Common myeloid progenitor, CD34-positive (primary cell): ENCODE measurements around the gene PAGR1.
A peak's percentile ranks its signal among the peaks of the same experiment; 100 is the strongest.

ENCODE experiments used
- CTCF ChIA-PET: fragments of 350-600 bp; sonication (Branson Sonifier 250); formaldehyde crosslinking; loops from one replicate; lab custom pipeline; 2021; ENCODE audit warnings: antibody characterized with exemption; lab: Charles Lee
- POLR2A ChIA-PET: fragments of 350-600 bp; sonication (Branson Sonifier 250); formaldehyde crosslinking; loops from one replicate; lab custom pipeline; 2021; ENCODE audit warnings: antibody characterized with exemption; lab: Charles Lee
- DNase-seq, 3 donors: peaks; one replicate each; pipeline versions ENCODE4 v3.0.0 to v3.0.0-alpha.2; 2013
- H3K27ac ChIP-seq, 2 experiments: 1 replicate in 1 of 2; 2 replicates in 1 of 2; pipeline ENCODE4 v1.7.0; 2013; ENCODE audit warnings: inconsistent platforms in 2 of 2, low read length in 2 of 2, mild to moderate bottlenecking in 2 of 2, low read depth in 1 of 2, moderate library complexity in 1 of 2; ENCODE audit not compliant: severe bottlenecking in 2 of 2, insufficient read depth in 1 of 2, poor library complexity in 1 of 2
- H3K27me3 ChIP-seq, 5 experiments: replicated peaks in 2 of 5; 1 replicate in 3 of 5; 2 replicates in 2 of 5; pipeline versions ENCODE4 v1.6.1 to v1.7.0; 2013; ENCODE audit warnings: low read length in 4 of 5, mild to moderate bottlenecking in 2 of 5, moderate library complexity in 2 of 5, inconsistent platforms in 1 of 5; ENCODE audit not compliant: insufficient read depth in 5 of 5, control insufficient read depth in 4 of 5
- H3K36me3 ChIP-seq, 4 experiments: 1 replicate in 2 of 4; 2 replicates in 2 of 4; pipeline versions ENCODE4 v1.6.1 to v1.7.0; 2013; ENCODE audit warnings: low read length in 3 of 4, control low read depth in 1 of 4, mild to moderate bottlenecking in 1 of 4; ENCODE audit not compliant: control insufficient read depth in 4 of 4, insufficient read depth in 4 of 4
- H3K4me1 ChIP-seq, 4 experiments: 1 replicate in 3 of 4; 2 replicates in 1 of 4; pipeline versions ENCODE4 v1.6.1 to v1.7.1; 2013; ENCODE audit warnings: low read length in 3 of 4, mild to moderate bottlenecking in 3 of 4, control low read depth in 1 of 4, inconsistent platforms in 1 of 4, moderate library complexity in 1 of 4; ENCODE audit not compliant: control insufficient read depth in 4 of 4, insufficient read depth in 4 of 4; ENCODE audit errors: control extremely low read depth in 1 of 4
- H3K4me3 ChIP-seq, 7 experiments: 1 replicate in 4 of 7; 2 replicates in 3 of 7; pipeline versions ENCODE4 v1.5.1 to v1.7.0; 2013; ENCODE audit warnings: mild to moderate bottlenecking in 7 of 7, low read length in 6 of 7, moderate library complexity in 6 of 7, inconsistent platforms in 2 of 7, low read depth in 2 of 7, control low read depth in 1 of 7; ENCODE audit not compliant: insufficient read depth in 4 of 7, control insufficient read depth in 1 of 7; ENCODE audit errors: extremely low read depth in 1 of 7
- H3K9me3 ChIP-seq, 5 experiments: 1 replicate in 4 of 5; 2 replicates in 1 of 5; pipeline versions ENCODE4 v1.6.1 to v1.7.1; 2013; ENCODE audit warnings: low read length in 4 of 5, mild to moderate bottlenecking in 2 of 5, inconsistent platforms in 1 of 5, low read depth in 1 of 5, moderate library complexity in 1 of 5; ENCODE audit not compliant: control insufficient read depth in 4 of 5, insufficient read depth in 2 of 5; ENCODE audit errors: control extremely low read depth in 1 of 5
- WGBS: methylation state at CpG from one replicate; pipeline ENCODE4 v1.1.5; 2013; ENCODE audit not compliant: insufficient coverage; 5-methylcytosine and 5-hydroxymethylcytosine counted together

Gene PAGR1

GRCh38 chr16:29854520-29855100 lies 38.7 kb downstream of the PAGR1 start:
- H3K27ac ChIP-seq = no peak overlapping the region
- no peak for DNase-seq
- peaks cover 3 to 15% (median 9%) of the 10 kb centered on the region in 4 experiments for H3K36me3 ChIP-seq
- H3K4me3 ChIP-seq = no peak overlapping the region
- whole genome bisulfite sequencing = 100% methylated on average over 4 of the region's 5 CpGs
- ChIA-PET POLR2A (no interaction called here), CTCF (interaction anchor here (1.2 kb wide), 1 partner anchor 35 kb away, joined by 3 read pairs; the partner anchor contains the start of gene MVP)
- no peaks in the 10 kb centered on the region for H3K9me3 ChIP-seq
- H3K4me1 ChIP-seq = no peaks in the 10 kb centered on the region
- no peaks in the 10 kb centered on the region for H3K27me3 ChIP-seq

- Histone ChIP-seq H3K36me3 (peaks cover 10 to 32% (median 21%) of the 10 kb centered on the region in 4 experiments), H3K27ac (no peak overlapping the region), H3K4me1 (peaks cover 0 to 9% (median 6%) of the 10 kb centered on the region in 4 experiments), H3K9me3 (no peaks in the 10 kb centered on the region), H3K4me3 (no peak overlapping the region), H3K27me3 (no peaks in the 10 kb centered on the region)
- POLR2A ChIA-PET = interaction anchor here (0.7 kb wide), 1 partner anchor 30 kb away, joined by 3 read pairs; no protein-coding TSS in a partner anchor
- CTCF ChIA-PET = interaction anchor here (0.6 to 1.3 kb wide), 5 partner anchors 9 to 181 kb away, joined by 3 to 4 read pairs (median 3); no protein-coding TSS in a partner anchor
- DNase-seq = no peak
- 98% methylated on average over 5 of the region's 7 CpGs for WGBS
Observed at GRCh38 chr16:29857133-29857760, 41.3 kb downstream of the PAGR1 start.

- Histone ChIP-seq H3K27ac (no peak overlapping the region), H3K4me1 (peaks cover 0 to 13% (median 11%) of the 10 kb centered on the region in 4 experiments), H3K9me3 (no peaks in the 10 kb centered on the region), H3K27me3 (no peaks in the 10 kb centered on the region), H3K4me3 (no peak overlapping the region), H3K36me3 (peaks cover 10 to 32% (median 21%) of the 10 kb centered on the region in 4 experiments)
- DNase-seq = no peak
- 94% methylated on average over 5 of the region's 10 CpGs for WGBS
- ChIA-PET CTCF (interaction anchor here (2.1 kb wide), 1 partner anchor 10 kb away, joined by 14 read pairs; no protein-coding TSS in a partner anchor), POLR2A (interaction anchor here (0.7 kb wide), 1 partner anchor 31 kb away, joined by 3 read pairs; no protein-coding TSS in a partner anchor)
Observed at GRCh38 chr16:29858149-29858849, 42.3 kb downstream of the PAGR1 start.

- peaks cover 10 to 32% (median 21%) of the 10 kb centered on the region in 4 experiments for H3K36me3 ChIP-seq
- ChIA-PET CTCF (interaction anchor here (2.1 kb wide), 1 partner anchor 11 kb away, joined by 14 read pairs; no protein-coding TSS in a partner anchor), POLR2A (no interaction called here)
- H3K4me3 ChIP-seq = no peak overlapping the region
- no peak overlapping the region for H3K27ac ChIP-seq
- peaks cover 0 to 17% (median 13%) of the 10 kb centered on the region in 4 experiments for H3K4me1 ChIP-seq
- no peaks in the 10 kb centered on the region for H3K9me3 ChIP-seq
- H3K27me3 ChIP-seq = no peaks in the 10 kb centered on the region
- WGBS = 98% methylated on average over 16 of the region's 19 CpGs
- DNase-seq = no peak
Observed at GRCh38 chr16:29858974-29859373, 43.0 kb downstream of the PAGR1 start.

- DNase-seq = no peak
- Histone ChIP-seq H3K36me3 (peaks cover 10 to 32% (median 21%) of the 10 kb centered on the region in 4 experiments), H3K4me3 (no peak overlapping the region), H3K27ac (no peak overlapping the region), H3K9me3 (no peaks in the 10 kb centered on the region), H3K27me3 (no peaks in the 10 kb centered on the region), H3K4me1 (peaks cover 0 to 17% (median 13%) of the 10 kb centered on the region in 4 experiments)
- CTCF ChIA-PET = interaction anchor here (0.6 to 2.1 kb wide), 4 partner anchors 11 to 17 kb away, joined by 4 to 14 read pairs (median 4); no protein-coding TSS in a partner anchor
- 91% methylated on average over 6 of the region's 9 CpGs for WGBS
- POLR2A ChIA-PET = no interaction called here
Observed at GRCh38 chr16:29860218-29860617, 44.3 kb downstream of the PAGR1 start.

- H3K4me1 ChIP-seq = peaks cover 0 to 17% (median 13%) of the 10 kb centered on the region in 4 experiments
- peaks cover 0 to 1% (median 0%) of the 10 kb centered on the region in 5 experiments for H3K27me3 ChIP-seq
- peaks cover 10 to 32% (median 21%) of the 10 kb centered on the region in 4 experiments for H3K36me3 ChIP-seq
- DNase-seq = peak in 2 of 3 donors; percentile 10 to 12
- POLR2A ChIA-PET = no interaction called here
- peak overlapping the region in 1 of 2 experiments; percentile 100 for H3K27ac ChIP-seq
- H3K4me3 ChIP-seq = peak overlapping the region; percentile 80 to 96 (median 87)
- no peaks in the 10 kb centered on the region for H3K9me3 ChIP-seq
- 0% methylated on average over 26 of the region's 27 CpGs for WGBS
- CTCF ChIA-PET = interaction anchor here (1.0 to 2.1 kb wide), 2 partner anchors 15 to 74 kb away, joined by 3 to 5 read pairs; no protein-coding TSS in a partner anchor
Observed at GRCh38 chr16:29862383-29862883, 46.5 kb downstream of the PAGR1 start.
